GM18873 (cell line): ENCODE data around the gene EDN2.

Source experiments
- ATAC-seq: cut with Tn5 transposase; IDR thresholded peaks from one replicate; pipeline ENCODE4 v1.9.1; 2021; ENCODE audit warnings: mild to moderate bottlenecking, moderate library complexity, moderate number of reproducible peaks; ENCODE audit not compliant: unreplicated experiment, low FRiP score

The EDN2 gene

GRCh38 chr1:41518471-41518870 lies 34.0 kb upstream of the EDN2 start:
- no peak for ATAC-seq

GRCh38 chr1:41517062-41517438 lies 32.6 kb upstream of the EDN2 start:
- ATAC-seq, result no peak

GRCh38 chr1:41516168-41517061 lies 31.9 kb upstream of the EDN2 start:
- ATAC-seq, result no peak

GRCh38 chr1:41515778-41516167 lies 31.3 kb upstream of the EDN2 start:
- no peak for ATAC-seq

- ATAC-seq, result no peak
These were observed 30.7 kb upstream of the EDN2 start for GRCh38 chr1:41515131-41515678.

- no peak for ATAC-seq
These were observed 29.9 kb upstream of the EDN2 start for GRCh38 chr1:41514381-41514780.

DNA sequence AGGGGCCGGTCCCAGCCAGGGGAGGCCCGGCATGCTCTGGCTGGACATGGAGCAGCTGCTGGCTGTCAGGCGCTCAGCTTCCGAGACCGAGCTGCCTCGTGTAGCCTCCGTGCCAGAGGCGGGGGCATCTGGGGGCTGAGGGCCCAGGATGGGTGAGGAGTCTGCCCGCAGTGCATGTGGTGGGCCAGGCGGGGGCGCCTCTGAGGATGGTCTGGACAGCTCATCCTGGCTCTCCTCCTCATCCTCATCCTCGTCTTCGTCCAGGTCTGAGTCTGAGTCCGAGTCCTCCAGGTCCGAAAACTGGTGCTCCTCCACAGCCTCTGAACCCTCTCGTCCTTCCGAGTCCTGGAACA lies 28.9 kb upstream of the EDN2 start:
- no peak for ATAC-seq

GRCh38 chr1:41512701-41513382 lies 28.4 kb upstream of the EDN2 start:
- ATAC-seq, result no peak

- ATAC-seq, result no peak
These were observed 26.7 kb upstream of the EDN2 start for GRCh38 chr1:41511239-41511540.

DNA sequence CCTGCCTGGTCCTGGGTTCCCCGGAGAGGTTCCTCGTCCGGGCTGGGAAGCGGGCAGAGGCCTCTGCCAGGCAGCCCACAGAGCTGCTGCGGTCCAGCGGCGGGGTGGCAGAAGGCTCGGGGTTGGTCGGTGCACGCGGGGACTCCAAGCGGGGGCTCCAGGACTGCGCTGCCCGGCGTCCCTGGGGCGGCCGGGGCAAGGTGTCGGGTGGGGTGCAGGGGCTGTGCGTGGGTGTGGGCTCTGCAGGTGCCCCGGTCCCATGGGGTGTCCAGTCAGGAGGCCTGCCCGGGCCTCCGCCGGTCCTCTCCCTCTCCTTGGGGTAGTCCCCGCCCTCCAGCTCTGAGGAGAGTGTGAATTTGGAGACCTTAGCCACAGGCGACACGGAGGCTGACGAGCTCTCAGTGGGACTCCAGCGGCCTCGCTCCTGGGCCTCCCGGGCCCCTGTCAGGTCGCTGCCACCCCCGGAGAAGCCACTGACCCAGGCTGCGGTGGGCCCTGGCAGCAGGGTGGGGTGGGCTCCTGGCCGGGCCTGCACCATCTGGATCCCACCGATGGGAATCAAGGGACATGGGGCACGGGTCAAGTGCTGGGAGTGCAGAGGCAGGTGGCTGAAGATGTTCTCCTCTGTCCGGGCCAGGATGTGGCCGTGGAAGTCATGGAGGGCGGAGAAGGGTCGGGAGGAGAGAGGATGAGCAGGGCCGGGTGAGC lies 26.2 kb upstream of the EDN2 start:
- ATAC-seq, result no peak

DNA sequence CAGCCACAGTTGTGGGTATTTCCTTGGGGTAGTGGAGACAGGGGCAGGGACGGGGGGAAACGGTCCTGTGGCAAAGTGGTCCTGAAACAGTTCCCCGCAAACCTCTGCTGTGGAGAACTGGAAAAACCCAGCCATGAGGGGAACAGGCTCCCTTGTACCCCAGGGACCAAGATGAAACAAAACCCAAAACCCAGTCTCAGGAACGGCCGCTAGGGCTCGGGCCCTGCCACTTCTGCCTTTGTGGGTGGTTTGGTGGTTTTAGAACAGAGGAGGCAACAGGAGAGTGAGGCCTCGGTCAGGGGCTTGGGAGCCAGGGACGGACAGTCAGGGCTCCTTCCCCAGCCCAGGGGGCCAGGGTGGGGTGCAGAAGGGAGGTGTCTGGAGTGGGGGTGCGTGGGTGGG lies 24.8 kb upstream of the EDN2 start:
- ATAC-seq, result no peak

DNA sequence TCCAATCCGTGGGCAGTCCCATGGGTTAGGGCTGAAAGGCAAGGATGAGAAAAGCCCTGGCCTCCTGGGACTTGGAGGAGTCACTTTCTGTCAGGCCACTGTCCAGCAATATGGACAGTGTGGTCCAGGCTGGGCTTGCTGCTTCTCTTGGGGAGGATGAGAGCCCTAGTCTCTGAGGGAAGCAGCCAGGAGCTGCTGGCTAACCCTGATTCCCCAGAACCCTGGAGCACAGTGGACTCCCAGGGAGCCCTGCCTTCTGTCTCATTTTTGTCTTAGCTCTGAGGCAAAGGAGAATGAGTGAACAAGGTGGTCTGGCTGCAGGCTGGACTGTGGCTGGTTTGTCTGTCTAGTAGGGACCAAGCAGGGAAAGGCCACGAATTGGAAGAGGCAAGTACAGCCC lies 23.8 kb upstream of the EDN2 start:
- no peak for ATAC-seq

DNA sequence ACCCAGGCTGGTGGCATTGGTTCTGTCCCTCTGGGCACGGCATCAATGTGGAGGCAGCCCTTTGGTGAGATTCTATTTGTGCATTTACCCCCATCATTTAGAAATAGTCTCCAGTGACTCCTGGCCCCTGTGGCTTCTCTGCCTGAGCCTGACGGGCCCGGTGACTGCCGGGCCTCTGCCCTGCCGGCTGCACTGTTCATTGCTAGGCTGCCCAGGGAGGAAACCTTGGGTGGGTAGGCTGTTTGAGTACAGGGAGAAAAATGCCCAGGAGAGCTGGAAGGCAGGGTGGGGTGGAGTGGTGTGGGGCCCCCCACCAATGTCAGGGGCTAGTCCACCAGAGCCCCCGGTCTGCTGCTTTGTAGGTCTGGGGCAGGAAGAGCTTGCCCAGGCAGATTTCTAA lies 23.4 kb upstream of the EDN2 start:
- no peak for ATAC-seq

- no peak for ATAC-seq
These were observed 22.7 kb upstream of the EDN2 start for GRCh38 chr1:41507110-41507720.

DNA sequence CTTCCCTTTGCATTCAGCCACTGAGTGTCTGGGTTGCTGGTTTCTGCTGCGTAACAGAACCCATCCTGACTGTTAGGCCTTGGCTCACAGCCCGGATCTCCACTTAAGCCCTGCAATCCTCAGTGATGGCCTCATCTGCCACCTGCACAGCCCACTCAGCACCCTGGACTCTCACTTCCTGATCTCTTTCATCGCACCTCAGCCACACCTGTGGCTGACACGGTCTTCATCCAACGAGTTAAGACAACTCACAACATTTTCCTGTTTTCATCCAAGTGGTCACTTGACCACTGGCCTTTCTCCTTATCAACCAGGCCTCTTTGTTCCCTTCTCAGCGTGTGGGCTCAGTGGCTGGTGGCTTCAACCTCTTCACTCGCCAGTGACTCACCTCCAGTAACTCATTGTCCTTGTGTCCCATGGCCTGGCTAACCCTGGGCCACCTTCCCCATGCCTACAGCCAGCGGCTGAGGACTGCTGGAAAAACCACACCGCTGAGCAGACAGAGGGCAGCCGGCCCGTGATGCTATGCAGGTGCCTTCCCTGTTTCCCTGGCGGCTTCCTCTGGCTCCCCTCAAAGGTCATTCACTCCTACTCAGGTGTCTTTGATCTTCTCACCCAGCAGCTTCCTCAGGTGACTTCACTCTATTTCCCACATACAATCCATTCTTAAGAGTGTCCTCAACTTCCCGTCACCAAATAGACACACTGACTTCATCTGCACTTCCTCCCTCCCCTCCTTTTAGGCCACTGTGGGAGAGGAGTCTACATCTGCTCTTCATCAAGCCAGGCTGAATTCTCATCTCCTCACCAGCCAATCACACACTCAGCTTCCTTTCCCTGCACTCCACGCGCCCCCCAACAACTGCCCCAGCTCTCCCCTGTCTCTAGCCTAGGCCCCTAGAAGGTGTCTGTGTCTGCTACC lies 19.9 kb upstream of the EDN2 start:
- no peak for ATAC-seq

- ATAC-seq, result no peak
These were observed 19.1 kb upstream of the EDN2 start for GRCh38 chr1:41503538-41504113.

DNA sequence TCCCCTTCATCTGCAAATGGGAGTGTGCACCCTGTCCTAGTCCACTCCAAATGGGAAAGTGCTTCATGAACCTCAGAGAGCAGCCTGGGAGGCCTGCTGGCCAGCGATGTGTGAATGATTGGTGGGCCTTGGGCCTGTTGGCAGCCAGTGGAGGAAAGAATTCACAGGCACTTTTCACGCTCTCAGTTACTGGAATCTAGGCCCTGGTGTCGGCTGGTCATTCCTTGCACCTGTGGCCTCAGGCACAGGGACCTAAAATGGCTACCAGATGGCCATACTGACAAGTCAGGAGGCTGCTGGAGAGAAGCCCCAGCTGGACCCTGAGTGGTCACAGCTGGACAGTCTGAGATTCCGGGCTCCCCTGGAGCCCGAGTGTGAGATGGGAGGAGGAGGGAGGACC lies 18.4 kb upstream of the EDN2 start:
- ATAC-seq, result no peak

DNA sequence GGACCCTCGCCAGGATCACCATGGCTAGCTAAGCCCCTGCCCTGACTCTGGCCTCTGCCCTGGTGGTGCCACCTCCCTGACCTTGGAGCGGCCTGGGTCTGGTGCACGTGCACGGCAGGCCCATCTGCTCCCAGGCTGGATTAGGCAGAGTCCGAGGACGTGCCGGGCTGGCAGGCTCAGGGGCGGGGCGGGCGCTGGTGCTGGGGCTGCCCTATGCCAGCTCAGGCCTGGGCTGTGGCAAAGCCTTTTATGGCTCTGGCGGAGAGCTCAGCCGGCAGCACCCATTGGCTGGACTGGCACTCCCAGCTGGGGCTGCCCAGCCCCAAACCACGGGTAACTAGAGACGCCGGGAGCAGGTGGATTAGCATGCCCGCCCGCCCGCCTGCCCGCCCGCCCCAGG lies 17.1 kb upstream of the EDN2 start:
- no peak for ATAC-seq

- ATAC-seq, result no peak
These were observed 16.5 kb upstream of the EDN2 start for GRCh38 chr1:41500781-41501518.
